22Rv1 (cell line): ENCODE data around the gene STK10.

ENCODE experiments used
- ZFX ChIP-seq: fragments of 450-650 bp; IDR thresholded peaks from 2 replicates; pipeline ENCODE4 v1.6.1; 2017; ENCODE audit warnings: antibody characterized with exemption, borderline replicate concordance
- TF ChIP-seq, protein P1 (sequence below): fragments of 450-650 bp; IDR thresholded peaks from 2 replicates; pipeline ENCODE4 v1.5.1; 2017; ENCODE audit warnings: mild to moderate bottlenecking

- TF ChIP-seq, protein P1, sequence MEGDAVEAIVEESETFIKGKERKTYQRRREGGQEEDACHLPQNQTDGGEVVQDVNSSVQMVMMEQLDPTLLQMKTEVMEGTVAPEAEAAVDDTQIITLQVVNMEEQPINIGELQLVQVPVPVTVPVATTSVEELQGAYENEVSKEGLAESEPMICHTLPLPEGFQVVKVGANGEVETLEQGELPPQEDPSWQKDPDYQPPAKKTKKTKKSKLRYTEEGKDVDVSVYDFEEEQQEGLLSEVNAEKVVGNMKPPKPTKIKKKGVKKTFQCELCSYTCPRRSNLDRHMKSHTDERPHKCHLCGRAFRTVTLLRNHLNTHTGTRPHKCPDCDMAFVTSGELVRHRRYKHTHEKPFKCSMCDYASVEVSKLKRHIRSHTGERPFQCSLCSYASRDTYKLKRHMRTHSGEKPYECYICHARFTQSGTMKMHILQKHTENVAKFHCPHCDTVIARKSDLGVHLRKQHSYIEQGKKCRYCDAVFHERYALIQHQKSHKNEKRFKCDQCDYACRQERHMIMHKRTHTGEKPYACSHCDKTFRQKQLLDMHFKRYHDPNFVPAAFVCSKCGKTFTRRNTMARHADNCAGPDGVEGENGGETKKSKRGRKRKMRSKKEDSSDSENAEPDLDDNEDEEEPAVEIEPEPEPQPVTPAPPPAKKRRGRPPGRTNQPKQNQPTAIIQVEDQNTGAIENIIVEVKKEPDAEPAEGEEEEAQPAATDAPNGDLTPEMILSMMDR = no peak
- TF ChIP-seq ZFX = no peak
These were observed 649 bp downstream of the STK10 start for GRCh38 chr5:172187118-172188032.
